ENCODE results near the gene SPEG. TPM values are rescaled to one million over a fixed set of nuclear protein-coding genes. Genes with fewer than 3 reads are reported as not detected.

The SPEG gene
- total and polyA plus RNA-seq, 2 of the 8 experiments (the other 6 are each of a cell fraction or from before 2014, with no cell fraction given): 19.9 to 32.0 TPM

DNA sequence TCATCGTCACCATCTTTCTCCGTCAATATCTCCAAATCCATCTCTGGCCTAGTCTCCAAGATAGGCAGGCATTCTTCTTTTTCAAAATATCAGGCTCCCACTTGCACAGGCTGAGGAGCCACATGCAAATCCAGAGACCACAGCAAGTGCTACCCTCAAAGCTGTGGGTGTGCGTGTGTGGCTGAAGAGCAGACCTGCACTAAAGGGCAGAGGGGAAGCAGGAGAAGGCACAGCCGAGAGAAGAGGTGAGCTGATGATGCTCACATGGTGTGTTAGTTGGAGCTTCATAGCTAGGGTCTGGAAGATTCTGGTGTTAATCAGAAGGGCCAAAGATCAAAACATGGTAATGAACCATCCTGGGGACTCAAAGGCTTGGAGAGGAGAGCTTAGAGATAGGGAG, 3.8 kb downstream of the SPEG start:
- no peak overlapping the region for H3K4me3 ChIP-seq (ENCODE audit: extremely low read depth in 1 of 4, insufficient read depth in 2 of 4, low read depth in 3 of 4, low read length in 4 of 4)
- H3K23ac ChIP-seq (ENCODE audit: insufficient read length): no peak overlapping the region
- peaks cover 0 to 7% of the 10 kb centered on the region in 2 experiments for H4K20me1 ChIP-seq (replicated peaks in 1 of 2; ENCODE audit: control insufficient read depth in 1 of 2, insufficient read depth in 2 of 2, low read length in 2 of 2)
- 93% methylated on average over 4 of the region's 4 CpGs; no CpG with 5 or more reads in 1 of the 2 experiments for WGBS, 2 experiments (ENCODE audit: extremely low coverage in 1 of 2, insufficient coverage in 1 of 2, insufficient read length in 1 of 2, insufficient replicate concordance in 2 of 2, low coverage in 1 of 2, low lambda C conversion rate in 2 of 2, missing lambda C conversion rate in 1 of 2)
- H2BK12ac ChIP-seq (ENCODE audit: low read depth, low read length): no peak overlapping the region
- H3K9ac ChIP-seq (replicated peaks in 1 of 4; ENCODE audit: extremely low read depth in 1 of 4, low read depth in 3 of 4, low read length in 3 of 4): no peak overlapping the region
- H3K23me2 ChIP-seq (ENCODE audit: low read depth, low read length): peaks cover 10% of the 10 kb centered on the region; the same call in 1 of the 2 replicates
- H2BK20ac ChIP-seq (ENCODE audit: low read length): no peak overlapping the region
- no peaks in the 10 kb centered on the region for H3K79me1 ChIP-seq (ENCODE audit: low read depth, low read length)
- H2BK5ac ChIP-seq (ENCODE audit: low read depth, low read length): no peak overlapping the region
- no peak overlapping the region for H4K8ac ChIP-seq (ENCODE audit: extremely low read depth, insufficient read depth, low read length)
- POLR2A ChIA-PET (ENCODE audit: partially characterized antibody): interaction anchor here (0.9 to 5.3 kb wide), 5 partner anchors 10 to 105 kb away, joined by 3 to 30 read pairs (median 5); no protein-coding TSS in a partner anchor
- no peak overlapping the region for H3K56ac ChIP-seq (replicated peaks; ENCODE audit: insufficient read length, low read depth, low read length)
- no peak overlapping the region for H3K4ac ChIP-seq (replicated peaks; ENCODE audit: insufficient read length, low read depth, low read length)
- no peak overlapping the region for H3K14ac ChIP-seq (ENCODE audit: insufficient read length)
- no peaks in the 10 kb centered on the region for H3K36me3 ChIP-seq (ENCODE audit: control insufficient read depth in 2 of 4, insufficient read depth in 4 of 4, low read length in 3 of 4)
- H3K4me1 ChIP-seq (replicated peaks in 1 of 4; ENCODE audit: control insufficient read depth in 3 of 4, insufficient read depth in 4 of 4, low read length in 3 of 4): peaks cover 0 to 20% (median 12%) of the 10 kb centered on the region in 4 experiments; a peak in 6 of 7 replicates
- H2BK15ac ChIP-seq (ENCODE audit: low read length): no peak overlapping the region
- H4K5ac ChIP-seq (ENCODE audit: insufficient read length, low read depth, low read length): no peak overlapping the region
- no peaks in the 10 kb centered on the region for H3K9me3 ChIP-seq (ENCODE audit: insufficient read depth in 2 of 2, low read depth in 1 of 2, low read length in 1 of 2)
- no peak overlapping the region for H2AFZ ChIP-seq (ENCODE audit: low read length)
- no peak overlapping the region for H2AK5ac ChIP-seq (ENCODE audit: low read depth, low read length)
- no peak overlapping the region for H3K27ac ChIP-seq (ENCODE audit: low read depth, low read length)
- H3K27me3 ChIP-seq (replicated peaks in 1 of 4; ENCODE audit: control insufficient read depth in 3 of 4, extremely low read depth in 1 of 4, insufficient read depth in 3 of 4, low read length in 3 of 4): peaks cover 0 to 33% (median 22%) of the 10 kb centered on the region in 4 experiments; a peak in 6 of 7 replicates
- H3K4me2 ChIP-seq (ENCODE audit: insufficient read depth in 1 of 2, low read depth in 2 of 2, low read length in 2 of 2): no peak overlapping the region
- no peak overlapping the region for H2BK120ac ChIP-seq (replicated peaks; ENCODE audit: low read depth, low read length)
- no peak overlapping the region for H3K18ac ChIP-seq (ENCODE audit: extremely low read depth, low read length)
- H3K79me2 ChIP-seq (ENCODE audit: control insufficient read depth in 1 of 2, insufficient read depth in 2 of 2, low read length in 2 of 2): no peaks in the 10 kb centered on the region
- FAIRE-seq (no peak), DNase-seq (ENCODE audit: low read depth in 1 of 2, low spot score in 2 of 2) (no peak)
- peak overlapping the region; percentile 2 for H4K91ac ChIP-seq (replicated peaks; ENCODE audit: insufficient read length, low read length)
- CTCF ChIA-PET (ENCODE audit: partially characterized antibody): interaction anchor here (1.2 to 113.1 kb wide), 5 partner anchors 20 to 51 kb away, joined by 4 to 7248 read pairs (median 186); partner anchors contain the start of genes ASIC4, CHPF, DES and DNPEP
- TF ChIP-seq CBX8 (IDR thresholded peaks at IDR 0.05; ENCODE audit: borderline replicate concordance, low read depth, low read length) (no peak), ZNF274 (IDR thresholded peaks at IDR 0.05; ENCODE audit: borderline replicate concordance, extremely low read depth, low read length) (no peak), NRF1 (IDR thresholded peaks at IDR 0.05; ENCODE audit: low read depth, low read length) (no peak)
- TF ChIP-seq, protein P1, sequence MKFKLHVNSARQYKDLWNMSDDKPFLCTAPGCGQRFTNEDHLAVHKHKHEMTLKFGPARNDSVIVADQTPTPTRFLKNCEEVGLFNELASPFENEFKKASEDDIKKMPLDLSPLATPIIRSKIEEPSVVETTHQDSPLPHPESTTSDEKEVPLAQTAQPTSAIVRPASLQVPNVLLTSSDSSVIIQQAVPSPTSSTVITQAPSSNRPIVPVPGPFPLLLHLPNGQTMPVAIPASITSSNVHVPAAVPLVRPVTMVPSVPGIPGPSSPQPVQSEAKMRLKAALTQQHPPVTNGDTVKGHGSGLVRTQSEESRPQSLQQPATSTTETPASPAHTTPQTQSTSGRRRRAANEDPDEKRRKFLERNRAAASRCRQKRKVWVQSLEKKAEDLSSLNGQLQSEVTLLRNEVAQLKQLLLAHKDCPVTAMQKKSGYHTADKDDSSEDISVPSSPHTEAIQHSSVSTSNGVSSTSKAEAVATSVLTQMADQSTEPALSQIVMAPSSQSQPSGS (IDR thresholded peaks at IDR 0.05; ENCODE audit: low read length): no peak
